Measurements from ENCODE around the gene NANOS3.
"Not testable (repeated sequence)": the region's sequence is repeated elsewhere in the genome, so short reads cannot be mapped to it uniquely, and the experiment has no call there.

Gene NANOS3

GRCh38 chr19:13887018-13887436, 10.1 kb downstream of the NANOS3 start:
- DNase-seq, result peak; percentile 65

GRCh38 chr19:13887517-13887916, 10.6 kb downstream of the NANOS3 start:
- DNase-seq, result peak; percentile 10

- no peak for DNase-seq
Observed at GRCh38 chr19:13888281-13888680, 11.3 kb downstream of the NANOS3 start.

- no peak for DNase-seq
Observed at GRCh38 chr19:13890136-13890535, 13.2 kb downstream of the NANOS3 start.

- DNase-seq, result no peak
Observed at GRCh38 chr19:13892870-13893269, 15.9 kb downstream of the NANOS3 start.

GRCh38 chr19:13894552-13894951, 17.6 kb downstream of the NANOS3 start:
- no peak for DNase-seq

GRCh38 chr19:13896227-13896626, 19.3 kb downstream of the NANOS3 start:
- DNase-seq, result no peak

GRCh38 chr19:13899393-13899792, 22.5 kb downstream of the NANOS3 start:
- no peak for DNase-seq

- DNase-seq, result no peak
Observed at GRCh38 chr19:13899912-13900584, 23.1 kb downstream of the NANOS3 start.

- DNase-seq, result peak; percentile 57
Observed at GRCh38 chr19:13902993-13903555, 26.1 kb downstream of the NANOS3 start.

GRCh38 chr19:13905634-13906520, 28.9 kb downstream of the NANOS3 start, which contains the start of the genes BRME1 and CC2D1A:
TSS of gene BRME1 (minus strand) at chr19:13906117. CDS start at chr19:13904892, 1,225 bp downstream.
TSS of gene CC2D1A (plus strand) at chr19:13906201. CDS start at chr19:13906442, 241 bp downstream.
- DNase-seq, result peak; percentile 94

GRCh38 chr19:13906521-13906904, 29.6 kb downstream of the NANOS3 start:
- peak; percentile 45 for DNase-seq

GRCh38 chr19:13906910-13907309, 30.0 kb downstream of the NANOS3 start:
- no peak for DNase-seq

GRCh38 chr19:13908674-13909073, 31.7 kb downstream of the NANOS3 start:
- DNase-seq, result no peak

GRCh38 chr19:13909430-13909829, 32.5 kb downstream of the NANOS3 start:
- DNase-seq, result no peak

GRCh38 chr19:13913352-13913751, 36.4 kb downstream of the NANOS3 start:
- no peak for DNase-seq

- DNase-seq, result no peak
Observed at GRCh38 chr19:13914777-13915176, 37.8 kb downstream of the NANOS3 start.

- no peak for DNase-seq
Observed at GRCh38 chr19:13917888-13918406, 41.0 kb downstream of the NANOS3 start.

GRCh38 chr19:13918726-13919411, 41.9 kb downstream of the NANOS3 start:
- no peak for DNase-seq

- DNase-seq, result no peak
Observed at GRCh38 chr19:13920524-13920923, 43.6 kb downstream of the NANOS3 start.

GRCh38 chr19:13920940-13921747, 44.2 kb downstream of the NANOS3 start:
- DNase-seq, result peak; percentile 46

GRCh38 chr19:13922118-13922517, 45.2 kb downstream of the NANOS3 start:
- DNase-seq, result not testable (repeated sequence)

Data from CD4-positive, alpha-beta T cell treated with Interleukin-17A for 1 hour (primary cell).